GM19023 (cell line): ENCODE results near the gene DDX3X.
"Not testable (repeated sequence)": the region's sequence is repeated elsewhere in the genome, so short reads cannot be mapped to it uniquely, and the experiment has no call there.

ENCODE experiments used
- ATAC-seq: cut with Tn5 transposase; IDR thresholded peaks from one replicate; pipeline ENCODE4 v1.9.1; 2021; ENCODE audit warnings: mild to moderate bottlenecking, moderate library complexity; ENCODE audit not compliant: unreplicated experiment

Gene DDX3X

DNA sequence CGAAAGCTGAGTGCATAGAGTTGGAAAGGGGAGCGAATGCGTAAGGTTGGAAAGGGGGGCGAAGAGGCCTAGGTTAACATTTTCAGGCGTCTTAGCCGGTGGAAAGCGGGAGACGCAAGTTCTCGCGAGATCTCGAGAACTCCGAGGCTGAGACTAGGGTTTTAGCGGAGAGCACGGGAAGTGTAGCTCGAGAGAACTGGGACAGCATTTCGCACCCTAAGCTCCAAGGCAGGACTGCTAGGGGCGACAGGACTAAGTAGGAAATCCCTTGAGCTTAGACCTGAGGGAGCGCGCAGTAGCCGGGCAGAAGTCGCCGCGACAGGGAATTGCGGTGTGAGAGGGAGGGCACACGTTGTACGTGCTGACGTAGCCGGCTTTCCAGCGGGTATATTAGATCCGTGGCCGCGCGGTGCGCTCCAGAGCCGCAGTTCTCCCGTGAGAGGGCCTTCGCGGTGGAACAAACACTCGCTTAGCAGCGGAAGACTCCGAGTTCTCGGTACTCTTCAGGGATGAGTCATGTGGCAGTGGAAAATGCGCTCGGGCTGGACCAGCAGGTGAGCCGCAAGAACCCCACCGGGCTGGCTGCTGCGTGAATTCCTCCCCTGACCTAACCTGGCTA, at the start of gene DDX3X:
TSS of gene DDX3X (plus strand) at position 419 of the 619 bp plus-strand sequence. CDS start at position 510, 91 bp downstream.
- peak; percentile 57 for ATAC-seq

DNA sequence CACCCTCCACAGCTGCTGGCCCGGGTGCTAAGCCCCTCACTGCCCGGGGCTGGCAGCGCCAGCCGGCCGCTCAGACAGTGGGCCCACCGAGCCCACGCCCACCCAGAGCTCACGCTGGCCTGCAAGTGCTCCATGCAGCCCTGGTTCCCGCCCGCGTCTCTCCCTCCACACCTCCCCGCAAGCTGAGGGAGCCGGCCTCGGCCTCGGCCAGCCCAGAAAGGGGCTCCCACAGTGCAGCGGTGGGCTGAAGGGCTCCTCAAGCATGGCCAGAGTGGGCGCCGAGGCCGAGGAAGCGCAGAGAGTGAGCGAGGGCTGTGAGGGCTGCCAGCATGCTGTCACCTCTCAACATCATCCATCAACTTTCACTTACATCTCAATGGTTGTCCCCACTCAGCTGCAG, 48.0 kb upstream of the DDX3X start:
- not testable (repeated sequence) for ATAC-seq

DNA sequence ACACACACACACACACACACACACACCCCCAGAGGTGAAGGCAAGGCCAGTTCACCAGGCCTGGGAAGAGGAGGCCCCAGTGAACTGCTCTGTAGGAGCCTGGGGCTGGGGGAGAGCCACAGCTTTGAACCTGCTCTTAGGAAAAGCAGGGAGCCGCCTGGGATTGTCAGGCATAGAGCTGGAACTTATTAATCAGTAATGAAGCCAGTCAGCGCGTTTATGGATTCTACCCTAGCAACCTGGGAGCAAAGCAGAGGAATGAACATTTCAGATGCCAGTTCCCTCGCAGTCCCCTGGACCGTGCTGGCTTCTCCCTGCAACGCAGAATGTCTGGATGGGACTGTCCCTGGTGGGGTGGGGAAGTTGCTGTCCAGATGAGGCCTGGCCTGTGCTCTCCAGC, 45.3 kb upstream of the DDX3X start:
- ATAC-seq: no peak

DNA sequence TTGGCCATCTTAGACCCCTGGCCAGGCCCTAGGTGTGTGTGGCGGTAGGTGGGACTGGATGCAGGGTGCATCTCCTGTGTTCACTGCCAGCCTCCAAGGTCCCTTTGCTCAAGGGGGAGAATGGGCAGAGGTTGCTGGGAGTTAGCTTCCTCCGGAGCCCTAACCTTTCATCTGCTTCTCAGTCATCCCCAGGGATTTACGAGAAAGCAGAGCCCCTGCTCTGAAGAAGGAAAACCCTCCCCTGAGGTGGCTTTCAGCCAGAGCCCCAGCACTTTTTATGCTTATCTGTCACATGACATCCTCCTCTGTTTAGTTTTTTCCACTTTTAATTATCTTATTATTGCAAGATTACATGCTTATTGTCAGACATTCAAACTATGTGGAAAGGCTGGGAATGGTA, 44.9 kb upstream of the DDX3X start:
- no peak for ATAC-seq

DNA sequence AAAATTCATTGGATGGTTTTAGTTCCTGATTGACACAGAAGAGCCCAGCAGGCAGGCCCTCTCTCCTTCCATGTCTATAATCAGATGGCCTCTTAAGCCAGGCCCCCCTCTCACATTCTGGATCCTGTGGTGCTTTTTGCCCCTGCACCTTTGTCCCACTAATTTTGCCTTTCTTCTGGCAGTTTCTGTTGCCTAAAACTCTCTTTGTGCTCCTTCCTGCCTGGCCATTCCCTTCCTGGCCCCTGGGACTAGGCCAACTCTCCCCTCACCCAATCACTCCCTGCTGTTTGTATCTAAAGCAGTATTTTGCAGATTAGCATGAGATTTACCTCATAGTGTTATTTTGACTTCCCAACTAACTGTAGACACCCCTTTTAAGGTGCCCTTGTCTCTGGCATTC, 42.7 kb upstream of the DDX3X start:
- ATAC-seq: no peak

DNA sequence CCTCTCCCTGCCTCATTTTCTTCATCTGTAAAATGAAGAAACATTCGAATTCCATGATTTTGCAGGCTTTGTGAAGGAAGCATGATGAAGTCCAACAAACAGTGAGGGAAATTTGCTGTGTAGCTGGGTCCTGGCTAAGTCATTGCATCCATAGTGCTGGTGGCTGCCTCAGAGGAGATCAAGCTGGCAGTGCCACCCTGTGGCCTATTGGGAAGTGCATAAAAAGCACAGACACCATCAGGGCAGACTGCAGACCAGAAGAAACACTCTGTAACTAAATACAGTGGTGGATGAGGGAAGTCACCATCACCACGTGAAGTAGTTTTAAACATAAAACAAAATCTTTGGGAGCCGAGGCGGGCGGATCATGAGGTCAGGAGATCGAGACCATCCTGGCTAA, 40.7 kb upstream of the DDX3X start:
- ATAC-seq: no peak

DNA sequence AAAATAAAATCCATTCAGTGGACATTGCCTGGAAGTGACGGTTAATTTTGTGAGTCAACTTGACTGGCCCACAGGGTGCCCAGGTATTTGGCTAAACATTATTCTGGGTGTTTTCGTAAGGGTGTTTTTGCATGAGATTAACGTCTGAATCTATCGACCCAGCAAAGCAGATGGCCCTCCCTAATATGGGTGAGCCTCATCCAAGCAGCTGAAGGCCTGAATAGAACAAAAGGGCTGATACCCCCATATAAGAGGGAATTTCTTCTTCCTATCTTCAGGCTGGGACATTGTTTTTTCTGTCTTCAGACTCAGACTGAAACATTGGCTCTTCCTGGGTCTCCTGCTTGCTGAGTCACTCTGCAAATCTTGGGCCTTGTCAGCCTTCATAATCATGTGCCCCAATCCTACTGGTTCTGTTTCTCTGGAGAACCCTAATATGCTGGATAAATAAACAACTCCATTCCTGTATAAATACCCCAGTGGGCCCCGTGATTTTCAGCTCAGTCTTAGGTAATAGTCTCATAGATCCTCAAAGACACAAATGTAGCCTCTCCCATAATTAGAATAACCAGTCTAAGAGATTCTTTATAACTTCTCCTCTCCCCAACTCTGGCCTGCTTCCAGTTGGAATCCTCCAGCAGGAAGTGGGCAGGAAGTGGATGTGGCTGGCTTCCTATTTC, 33.1 kb upstream of the DDX3X start:
- ATAC-seq: no peak

DNA sequence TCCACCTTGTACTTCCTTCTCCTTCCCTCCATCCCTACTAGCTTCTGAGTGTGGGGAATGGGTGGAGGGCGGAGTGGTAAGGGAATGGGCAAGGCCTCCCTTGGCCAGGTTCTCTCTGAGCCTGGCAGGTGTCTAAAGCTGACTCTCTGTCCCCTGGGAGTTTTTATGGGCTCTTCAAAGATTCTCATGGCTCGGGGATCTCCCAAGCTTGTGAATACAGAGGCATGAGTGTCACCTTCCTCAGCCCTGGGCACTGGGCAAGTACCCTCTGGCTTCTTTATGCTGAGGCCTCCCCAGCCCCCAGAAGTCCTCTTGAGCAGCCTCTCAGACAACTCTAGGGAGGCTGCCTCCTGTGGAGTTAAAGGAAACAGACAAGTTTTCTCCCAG, 32.5 kb upstream of the DDX3X start:
- no peak for ATAC-seq

DNA sequence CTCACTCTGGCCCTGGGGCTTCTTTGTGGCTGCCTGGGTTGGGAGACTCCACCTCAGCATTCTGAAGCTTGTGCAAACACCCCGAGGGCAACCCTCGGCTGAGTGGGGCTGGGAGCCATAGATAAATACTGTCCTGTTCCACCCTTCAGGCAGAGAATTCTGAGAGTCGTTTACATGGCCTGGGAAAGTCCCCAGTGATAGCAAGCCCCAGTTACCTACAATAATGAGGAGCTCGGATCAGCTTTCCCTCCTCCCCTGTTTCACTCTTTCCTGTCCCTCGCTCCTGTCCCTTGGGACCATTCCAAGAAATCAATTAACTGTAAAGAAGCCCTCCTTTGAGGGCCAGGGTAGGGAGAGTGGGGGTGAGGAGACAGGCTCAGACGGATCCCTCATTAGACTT, 31.6 kb upstream of the DDX3X start:
- ATAC-seq: no peak

DNA sequence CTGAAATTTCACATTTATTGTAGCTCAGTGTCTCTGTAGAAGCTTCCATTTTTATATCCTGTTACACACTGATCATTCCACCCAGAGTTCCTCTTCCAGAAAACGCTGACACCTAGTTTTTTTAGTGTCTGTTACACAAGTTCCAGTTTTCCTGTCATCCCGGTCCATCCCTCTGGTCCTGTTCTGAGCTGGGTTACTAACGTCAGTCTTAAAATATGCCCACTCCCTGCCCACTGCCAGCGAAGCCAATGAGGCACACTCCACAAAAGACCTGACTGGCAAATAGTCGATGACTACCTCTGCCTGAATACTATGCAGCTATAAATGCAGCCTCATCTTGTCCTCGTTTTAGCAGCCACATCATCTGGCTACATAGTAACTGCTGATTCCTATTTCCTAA, 30.9 kb upstream of the DDX3X start:
- ATAC-seq: no peak

DNA sequence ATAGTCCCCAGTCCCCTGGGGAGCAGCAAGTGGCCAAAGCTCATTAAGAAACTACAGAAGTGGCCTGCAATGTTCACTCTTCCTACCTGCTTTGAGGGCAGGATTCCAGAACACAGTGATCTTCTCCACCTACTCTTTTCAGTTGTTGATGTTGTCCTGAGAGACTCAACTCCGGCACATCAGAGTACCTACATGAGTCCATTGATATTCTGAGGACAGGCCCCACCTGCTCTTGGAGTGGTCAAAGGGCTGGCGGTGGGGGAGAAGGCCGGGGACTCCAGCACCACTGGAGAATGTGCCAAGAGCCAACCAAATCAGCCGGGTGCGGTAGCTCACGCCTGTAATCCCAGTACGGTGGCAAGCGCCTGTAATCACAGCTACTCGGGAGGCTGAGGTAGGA, 29.8 kb upstream of the DDX3X start:
- ATAC-seq: no peak

DNA sequence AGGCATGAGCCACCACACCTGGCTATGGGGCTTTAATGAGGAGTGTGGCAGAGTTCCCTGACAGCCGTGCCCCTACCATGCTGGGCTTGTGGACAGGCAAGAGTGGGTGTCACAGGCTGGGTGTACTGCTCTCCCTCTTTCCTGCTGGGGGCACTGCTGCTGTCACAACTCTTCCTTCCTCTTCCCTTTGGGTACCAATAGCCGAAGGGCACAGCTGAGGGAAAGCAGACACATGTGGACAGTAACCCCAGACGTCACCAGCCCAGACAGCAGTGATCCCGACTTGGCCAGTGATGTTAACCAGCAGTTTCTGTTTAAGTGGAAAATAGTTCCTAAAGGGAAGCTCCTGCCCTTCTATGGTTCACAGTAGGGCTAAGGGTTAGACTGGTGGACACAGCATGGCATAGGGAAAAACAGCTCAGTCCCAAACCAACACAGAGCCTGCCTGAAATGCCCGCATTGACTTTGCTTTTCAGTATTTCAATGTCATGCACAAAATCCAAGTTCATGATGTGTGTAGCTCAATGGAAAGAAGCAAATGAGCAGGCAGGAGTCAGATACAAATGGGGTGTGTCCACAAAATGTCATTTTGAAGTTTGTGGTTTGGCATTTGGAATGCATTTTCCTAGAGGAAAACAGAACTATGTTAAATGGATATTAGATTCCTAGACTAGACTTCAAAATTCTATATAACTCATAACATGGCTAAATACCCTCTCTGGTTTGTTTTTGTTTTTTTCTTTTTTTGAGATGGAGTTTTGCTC, 24.9 kb upstream of the DDX3X start:
- no peak for ATAC-seq

DNA sequence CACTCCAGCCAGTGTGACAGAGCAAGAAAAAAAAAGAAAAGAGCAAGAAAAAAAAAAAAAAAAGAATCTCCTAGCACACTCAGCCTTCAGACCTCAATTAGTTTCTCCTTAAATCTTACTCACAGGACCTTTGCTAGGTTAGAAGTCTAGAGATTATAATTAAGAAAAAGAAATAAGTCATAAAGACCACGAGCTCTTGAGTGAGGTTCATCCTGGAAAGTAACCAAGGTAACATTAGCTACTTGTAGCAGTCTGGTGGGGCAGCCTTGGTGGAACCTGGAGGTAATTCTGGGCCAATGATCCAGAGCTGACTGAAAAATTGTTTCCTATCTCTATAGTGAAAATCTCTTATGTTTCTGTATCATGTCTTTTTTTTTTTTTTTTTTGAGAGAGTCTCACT, 21.2 kb upstream of the DDX3X start:
- ATAC-seq: no peak

DNA sequence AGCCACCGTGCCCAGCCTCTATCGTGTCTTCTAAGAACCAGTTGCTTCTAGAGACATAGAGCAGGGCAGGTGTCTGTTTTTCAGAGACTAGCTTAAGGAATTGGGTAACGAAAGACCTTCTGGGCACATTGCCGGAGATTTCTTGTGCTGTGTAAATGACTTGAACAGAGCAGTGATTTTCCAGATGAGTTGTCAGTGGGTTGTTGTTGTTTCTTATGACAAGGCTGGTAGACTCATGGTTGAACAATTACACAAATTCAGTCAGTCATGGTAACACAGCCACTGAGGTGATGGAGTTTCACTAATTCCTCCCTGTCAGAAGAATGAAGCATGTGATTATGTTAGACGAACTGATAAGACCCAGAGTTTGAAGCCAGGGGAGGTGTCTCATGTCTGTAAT, 20.5 kb upstream of the DDX3X start:
- ATAC-seq: no peak

DNA sequence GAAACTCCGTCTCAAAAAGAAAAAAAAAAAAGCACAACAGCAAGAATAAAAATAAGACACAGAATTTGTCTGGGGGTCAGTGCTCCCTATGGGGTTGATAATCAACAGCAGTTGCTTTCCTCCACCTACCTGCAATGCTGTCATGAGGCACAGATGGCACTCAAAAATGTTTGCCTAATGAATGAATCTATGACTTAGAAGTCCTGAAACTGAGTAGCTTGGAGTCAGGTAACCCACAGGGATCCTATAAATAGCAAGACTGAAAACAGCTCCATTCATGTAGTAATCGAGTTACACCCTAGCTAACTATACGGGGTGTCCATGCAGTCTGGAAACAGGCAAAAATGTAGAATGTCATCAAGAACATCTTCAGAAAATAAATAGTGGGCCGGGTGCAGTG, 19.8 kb upstream of the DDX3X start:
- no peak for ATAC-seq

DNA sequence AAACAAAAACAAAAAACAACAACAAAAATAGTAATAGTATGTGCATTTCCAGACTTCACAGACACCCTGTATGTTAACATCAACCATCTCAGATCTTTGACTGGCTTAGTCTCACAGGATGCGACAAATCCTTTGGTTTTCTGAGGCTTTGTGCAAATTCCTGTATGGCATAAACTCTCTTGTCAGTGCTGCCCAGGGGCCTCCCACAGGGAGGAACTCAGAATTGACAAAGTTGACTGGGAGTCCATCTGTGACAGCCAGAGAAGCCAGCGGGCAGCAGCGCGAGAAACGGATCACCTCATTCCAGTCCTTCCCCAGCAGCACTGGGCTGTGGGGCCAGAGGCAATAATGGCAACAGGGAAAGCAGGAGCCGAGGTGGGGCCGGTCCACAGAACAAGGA, 19.1 kb upstream of the DDX3X start:
- ATAC-seq: no peak

DNA sequence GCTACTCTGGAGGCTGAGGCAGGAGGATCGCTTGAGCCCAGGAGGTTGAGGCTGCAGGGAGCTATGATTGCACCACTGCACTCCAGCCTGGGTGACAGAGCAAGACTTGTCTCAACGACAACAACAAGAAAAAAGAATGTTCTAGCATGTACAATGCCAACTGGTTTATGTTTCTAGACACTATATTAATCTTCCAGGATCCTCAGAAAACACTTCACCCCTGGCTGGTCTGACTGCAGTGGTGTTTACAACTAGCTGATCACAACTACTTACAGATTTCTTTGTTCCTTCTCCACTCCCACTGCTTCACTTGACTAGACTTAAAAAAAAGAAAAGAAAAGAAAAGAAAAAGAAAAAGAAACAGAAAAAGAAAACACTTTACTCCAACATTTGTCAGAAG, 17.7 kb upstream of the DDX3X start:
- not testable (repeated sequence) for ATAC-seq

DNA sequence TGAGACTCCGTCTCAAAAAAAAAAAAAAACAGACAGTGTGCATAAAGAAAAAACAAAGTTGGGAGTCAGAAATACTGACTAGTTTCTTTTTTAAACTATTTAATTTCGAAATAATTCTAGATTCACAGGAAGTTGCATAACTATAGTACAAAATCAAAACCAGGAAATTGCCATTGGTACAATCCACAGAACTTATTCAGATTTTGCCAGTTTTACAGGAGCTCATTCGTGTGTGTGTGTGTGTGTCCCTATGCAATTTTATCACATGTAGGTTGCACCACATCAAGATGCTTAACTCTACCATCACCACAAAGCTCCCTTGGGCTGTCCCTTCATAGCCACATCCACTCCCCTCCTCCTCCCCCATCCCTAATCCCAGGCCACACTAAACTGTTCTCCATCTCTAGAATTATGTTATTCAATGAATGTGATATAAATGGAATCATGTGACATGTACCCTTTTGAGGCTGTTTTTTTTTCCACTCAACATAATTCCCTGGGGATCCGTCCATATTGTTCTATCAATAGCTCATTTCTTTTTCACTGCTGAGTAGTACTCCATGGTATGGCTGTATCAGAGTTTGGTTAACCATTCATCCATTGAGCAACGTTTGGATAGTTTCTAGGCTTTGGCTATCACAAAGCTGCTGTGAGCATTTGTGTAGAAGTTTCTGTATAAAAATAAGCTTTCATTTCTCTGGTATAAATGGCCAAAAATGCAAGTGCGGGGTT, 16.3 kb upstream of the DDX3X start:
- ATAC-seq: no peak

DNA sequence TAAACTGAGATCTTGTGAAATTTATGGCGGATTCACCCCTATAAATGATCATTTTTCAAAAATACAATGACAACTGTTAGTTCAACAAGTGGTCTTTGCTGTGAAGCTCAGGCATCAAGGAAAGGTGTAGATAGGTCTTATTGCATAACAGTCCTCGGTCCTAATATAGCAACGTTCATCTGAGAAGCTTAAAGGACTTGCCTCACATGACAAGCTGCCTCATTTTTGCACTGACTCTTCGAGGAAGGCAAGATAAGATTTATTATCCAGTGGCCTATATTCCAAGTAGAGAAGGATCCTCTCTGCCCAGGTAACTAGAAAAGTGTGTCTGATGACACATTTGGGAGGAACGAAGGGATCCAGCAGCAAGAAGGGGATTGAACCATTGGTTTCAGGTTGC, 13.6 kb upstream of the DDX3X start:
- ATAC-seq: no peak

DNA sequence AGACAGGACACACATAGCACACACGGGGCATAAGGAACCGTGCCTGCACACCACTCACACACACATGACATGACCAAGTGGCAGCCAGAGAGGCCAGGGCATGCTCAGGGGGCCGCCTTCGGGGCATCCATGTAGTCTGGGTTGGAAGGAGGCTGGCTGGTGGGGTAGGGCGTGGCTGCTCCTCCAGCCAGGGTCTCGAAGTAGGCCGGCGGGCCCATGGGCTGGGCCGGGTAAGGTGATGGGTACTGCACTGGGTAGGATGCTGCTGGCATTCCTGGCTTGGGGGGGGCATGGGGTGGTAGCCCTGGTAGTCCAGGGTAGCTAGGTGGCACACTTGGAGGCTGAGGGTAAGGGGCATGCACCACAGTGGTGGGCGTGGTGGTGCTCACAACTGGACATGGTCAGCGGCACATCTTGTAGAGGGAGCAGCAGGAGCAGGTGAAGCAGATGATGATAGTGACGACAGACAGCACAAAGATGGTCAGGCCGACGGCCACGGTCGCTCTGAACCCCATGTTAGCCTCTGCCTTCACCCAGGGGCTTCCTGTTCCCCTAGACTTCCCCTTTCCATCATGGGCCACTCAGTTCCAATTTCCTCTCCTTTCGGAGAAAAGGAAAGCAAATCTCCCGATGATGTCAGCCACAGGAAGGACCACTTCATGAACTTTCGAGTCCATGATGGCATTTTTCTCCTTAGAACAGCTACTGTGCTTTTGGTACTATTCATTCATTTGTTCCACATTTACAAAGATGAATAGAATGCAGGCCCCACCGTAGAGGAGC, 10.9 kb upstream of the DDX3X start:
- ATAC-seq: no peak

DNA sequence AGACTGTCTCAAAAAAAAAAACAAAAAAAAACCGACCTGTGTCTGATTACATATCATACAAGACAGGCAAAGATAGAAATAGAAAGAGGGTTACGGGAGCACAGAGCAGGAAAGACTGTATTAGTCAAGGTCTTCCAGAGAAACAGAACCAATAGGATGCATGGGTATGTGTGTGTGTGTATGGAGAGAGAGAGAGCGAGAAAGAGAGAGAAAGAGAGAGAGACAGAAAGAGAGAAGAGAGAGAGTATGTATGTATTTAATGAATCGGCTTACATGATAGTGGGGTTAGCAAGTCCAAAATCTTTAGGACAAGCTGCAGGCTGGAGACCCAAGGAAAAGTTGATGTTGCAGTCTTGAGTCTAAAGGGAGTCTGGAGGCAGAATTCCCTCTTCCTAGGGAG, 7.5 kb upstream of the DDX3X start:
- ATAC-seq: no peak
